GM19099 (cell line): ENCODE data around the gene TMEM106C.

ENCODE experiments used
- POLR2A ChIP-seq: IDR thresholded peaks from 3 replicates; pipeline ENCODE4 v1.6.1; 2011; ENCODE audit warnings: low read depth; ENCODE audit not compliant: insufficient read length; ENCODE audit errors: extremely low read depth

Gene TMEM106C

DNA sequence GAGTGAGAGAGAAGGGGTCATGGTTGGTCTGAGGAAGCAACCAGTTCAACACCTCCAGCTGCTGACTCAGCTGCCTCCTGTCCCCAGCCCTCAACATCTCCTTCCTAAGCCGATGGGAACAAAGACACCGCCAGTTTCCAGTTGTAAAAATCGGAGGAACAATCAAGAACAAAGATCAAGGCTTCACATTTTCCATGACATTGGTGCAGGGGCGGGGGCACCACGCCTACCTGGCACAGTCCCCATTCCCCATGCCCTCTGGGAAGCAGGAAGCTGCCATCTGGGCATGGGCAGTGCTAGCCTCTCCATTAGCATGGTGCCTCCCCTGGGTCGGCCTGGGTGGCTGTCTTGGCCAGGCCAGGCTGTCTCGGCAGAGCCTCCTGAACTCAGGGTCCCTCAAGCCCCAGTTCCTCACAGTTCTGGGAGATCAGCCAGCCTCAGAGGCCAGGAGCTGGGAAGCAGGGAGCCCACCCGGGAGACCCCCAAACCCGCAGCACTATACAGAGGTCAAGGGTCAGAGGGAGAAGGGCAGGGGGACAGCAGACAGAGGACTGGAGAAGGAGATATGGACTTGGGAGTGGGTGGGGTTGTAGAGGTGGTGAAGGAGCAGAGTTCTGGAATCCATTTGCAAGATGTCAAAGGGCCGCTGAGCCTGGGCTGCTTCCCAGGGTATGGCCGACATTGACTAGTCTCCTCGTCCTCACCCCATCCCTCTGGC, 19.6 kb upstream of the TMEM106C start:
- no peak for TF ChIP-seq POLR2A

DNA sequence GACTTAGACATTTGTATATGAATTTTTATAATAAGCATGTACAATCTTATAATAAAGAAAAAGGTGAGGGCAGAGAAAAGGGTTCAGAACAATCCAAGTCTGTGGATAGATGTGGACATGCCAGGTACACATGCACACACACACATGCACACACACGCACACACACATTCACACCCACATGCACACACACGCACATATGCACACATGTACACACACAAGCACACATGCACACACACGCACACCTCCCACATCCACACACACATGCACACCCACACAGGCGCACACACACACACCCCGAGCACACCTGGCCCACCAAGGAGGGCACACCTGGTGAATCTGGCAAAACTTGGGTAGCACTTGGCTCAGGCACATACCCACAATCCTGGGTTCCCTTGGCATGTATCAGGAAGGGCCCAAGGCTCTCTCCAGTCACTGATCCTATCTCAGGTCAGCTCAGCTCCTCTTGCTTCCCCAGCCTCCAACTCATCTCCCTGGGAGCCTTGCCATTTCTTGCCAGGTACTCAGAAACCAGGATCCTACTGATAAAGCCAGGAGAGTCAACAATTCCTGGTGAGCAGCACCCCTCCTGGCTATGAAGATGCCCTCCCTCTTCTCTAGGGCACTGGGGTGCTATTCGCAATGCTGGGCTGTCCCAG, 18.6 kb upstream of the TMEM106C start:
- no peak for TF ChIP-seq POLR2A

DNA sequence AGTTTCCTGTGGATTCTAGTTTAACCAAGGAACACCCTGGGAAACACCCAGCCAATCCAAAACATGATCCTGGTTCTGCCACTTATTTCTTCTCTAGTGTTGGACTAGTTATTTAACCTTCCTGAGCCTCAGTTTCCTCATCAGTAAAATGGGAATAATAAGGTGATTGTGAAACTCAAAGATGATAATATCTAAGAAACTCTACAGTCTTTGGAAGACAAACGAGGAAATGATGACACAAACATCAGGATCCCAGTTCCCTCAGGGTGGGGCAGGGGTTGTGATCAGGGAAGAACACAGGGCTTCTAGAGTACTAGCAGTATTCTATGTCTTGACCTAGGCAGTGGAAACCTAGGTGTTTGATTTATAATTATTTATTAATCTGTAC, 18.1 kb upstream of the TMEM106C start:
- no peak for TF ChIP-seq POLR2A

DNA sequence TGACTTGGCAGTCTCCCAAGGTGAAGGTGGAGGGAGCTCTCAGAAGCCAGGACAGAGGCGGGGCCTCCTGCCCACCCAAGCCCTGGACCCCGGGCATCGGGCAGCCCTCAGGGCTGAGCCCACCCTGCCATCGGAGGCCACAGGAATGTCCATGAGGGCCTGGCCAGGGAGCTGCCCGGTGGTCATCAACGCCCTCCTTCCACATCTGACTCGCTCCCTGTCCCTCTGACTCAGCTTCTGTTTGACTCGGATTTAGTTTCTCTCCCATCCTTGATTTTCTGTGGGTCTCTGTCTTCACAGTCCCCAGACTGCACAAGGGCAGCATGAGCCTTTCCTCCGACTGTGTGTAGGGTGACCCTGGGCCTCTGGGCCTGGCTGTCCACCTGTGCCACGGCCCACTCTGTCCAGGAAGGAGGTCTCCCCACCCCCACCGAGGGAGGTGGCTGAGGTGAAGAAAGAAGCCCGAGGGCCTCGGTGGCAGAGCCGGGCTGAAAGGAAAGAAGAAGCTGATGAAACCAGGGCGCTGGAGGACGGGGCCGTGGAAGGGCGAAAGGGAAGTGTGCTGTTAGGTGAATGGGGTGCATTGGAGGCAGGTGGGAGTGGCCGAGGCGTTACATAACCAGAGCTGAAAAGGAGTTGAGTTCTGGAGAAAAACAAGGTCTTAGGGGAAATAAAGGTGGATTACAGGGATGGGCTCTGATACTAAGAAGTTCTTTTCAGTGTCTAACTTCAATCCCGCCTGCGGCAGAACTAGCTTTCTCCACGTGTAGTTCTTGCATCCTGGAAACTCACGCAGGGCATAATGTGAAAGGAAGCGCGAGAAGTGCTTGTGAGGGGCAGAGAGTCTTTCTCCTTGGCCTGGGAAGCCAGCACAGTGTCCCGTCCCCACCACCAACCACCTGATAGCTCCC, 16.7 kb upstream of the TMEM106C start:
- TF ChIP-seq POLR2A = no peak

DNA sequence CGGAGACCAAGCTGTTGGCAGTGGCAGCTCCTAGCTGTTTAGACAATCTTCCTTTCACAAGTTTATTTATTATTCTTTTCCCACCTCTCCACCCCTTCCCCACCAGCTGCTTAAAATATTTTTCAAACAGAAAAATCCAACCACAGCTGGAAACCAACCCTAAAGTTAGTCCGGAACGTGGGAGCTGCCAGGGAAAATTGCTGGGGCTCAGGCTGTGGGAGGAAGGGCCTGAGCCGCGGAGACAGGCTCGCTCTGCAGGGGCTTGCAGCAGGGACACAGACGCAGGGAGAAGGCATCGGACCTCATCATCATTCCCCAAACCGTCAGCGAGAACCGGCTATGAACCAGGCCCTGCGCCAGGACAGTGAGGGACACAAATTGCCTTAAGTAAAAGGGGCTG, 16.1 kb upstream of the TMEM106C start:
- no peak for TF ChIP-seq POLR2A

DNA sequence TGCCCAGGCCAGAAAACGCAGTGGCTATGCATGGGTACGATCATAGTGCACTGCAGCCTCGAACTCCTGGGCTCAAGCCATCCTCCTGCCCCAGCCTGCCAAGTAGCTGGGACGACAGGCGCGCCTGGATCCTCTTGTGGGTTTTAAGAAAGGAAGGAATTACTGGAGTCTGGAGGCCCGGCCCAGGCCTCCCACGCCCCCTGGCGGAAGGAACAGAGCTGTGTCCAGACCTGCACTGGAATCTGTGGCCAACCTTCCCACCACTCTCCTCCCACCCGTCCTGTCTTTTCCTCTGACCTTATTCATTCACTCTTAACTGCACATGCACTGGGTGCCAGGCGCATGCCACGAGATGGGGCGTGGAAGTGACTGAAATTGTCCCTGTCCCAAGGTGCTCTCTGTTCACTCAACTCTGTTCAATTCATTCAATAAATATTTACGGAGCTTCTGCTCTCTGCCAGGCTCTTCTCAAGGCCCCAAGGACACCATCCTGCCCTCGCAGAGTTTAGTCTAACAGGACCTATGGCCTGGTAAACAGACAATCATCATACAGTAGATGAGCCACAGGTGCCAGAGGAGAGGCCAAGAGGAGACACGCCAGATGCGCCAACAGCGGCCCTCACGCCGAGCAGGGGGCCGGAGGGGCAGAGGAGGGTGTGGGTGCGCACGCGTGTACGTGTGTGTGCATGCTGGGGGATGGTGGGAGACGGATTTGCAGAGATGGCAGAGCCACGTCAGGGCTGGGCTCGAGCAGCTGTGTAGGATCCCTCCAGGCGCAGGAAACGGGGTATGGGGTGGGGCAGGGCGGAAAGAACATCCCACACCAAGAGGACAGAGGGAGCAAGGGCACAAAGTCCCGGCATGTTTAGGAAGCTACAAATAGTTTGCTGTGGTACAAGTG, 13.7 kb upstream of the TMEM106C start:
- no peak for TF ChIP-seq POLR2A

DNA sequence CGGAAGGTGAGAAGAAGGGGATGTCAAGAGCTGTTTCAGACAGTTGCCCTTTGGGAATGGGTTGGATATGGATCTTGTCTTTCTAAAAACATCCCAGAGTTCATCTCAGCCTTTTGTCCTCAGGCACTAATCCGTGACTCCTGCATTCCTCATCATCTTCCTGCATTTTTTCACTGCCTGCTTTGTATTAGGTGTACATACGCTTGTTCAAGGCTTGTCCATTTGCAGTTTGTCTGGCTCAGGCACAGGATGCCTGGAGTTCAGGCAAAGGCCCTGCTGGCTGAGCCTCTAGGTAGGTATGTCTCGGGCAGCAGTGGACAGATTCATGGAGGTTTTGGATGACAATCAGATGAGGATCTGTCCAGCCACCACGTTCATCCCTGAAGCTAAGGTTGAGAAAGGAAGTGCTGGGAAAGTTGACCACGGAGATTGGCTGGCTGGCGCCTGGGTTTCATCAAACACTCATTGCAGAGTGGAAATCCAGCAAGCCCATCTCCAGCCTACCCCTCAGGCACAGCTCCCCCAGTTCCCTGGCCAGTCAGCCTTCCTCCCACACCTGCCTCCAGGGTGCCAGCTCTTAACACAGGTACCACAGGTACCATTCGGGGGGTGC, 12.4 kb upstream of the TMEM106C start:
- TF ChIP-seq POLR2A = no peak

DNA sequence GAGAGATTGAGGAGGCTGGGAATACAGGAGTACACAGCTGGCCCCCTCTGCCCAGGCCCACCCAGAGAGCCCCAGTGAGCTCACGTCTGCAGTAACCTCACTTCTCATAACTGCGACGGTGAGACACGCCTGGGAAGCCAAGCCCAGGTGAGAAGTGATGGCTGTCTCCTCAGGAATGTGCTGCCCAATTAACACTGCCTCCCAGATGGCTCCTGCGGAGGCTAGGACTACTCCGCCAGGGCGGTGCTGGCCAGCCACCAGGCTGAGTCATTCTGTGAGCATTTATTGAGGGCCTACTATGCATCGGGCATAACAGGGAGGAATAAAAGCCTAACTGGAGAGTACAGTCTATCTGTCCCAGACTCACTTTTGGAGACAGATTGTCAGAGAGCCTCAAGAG, 9.3 kb upstream of the TMEM106C start:
- TF ChIP-seq POLR2A = no peak

DNA sequence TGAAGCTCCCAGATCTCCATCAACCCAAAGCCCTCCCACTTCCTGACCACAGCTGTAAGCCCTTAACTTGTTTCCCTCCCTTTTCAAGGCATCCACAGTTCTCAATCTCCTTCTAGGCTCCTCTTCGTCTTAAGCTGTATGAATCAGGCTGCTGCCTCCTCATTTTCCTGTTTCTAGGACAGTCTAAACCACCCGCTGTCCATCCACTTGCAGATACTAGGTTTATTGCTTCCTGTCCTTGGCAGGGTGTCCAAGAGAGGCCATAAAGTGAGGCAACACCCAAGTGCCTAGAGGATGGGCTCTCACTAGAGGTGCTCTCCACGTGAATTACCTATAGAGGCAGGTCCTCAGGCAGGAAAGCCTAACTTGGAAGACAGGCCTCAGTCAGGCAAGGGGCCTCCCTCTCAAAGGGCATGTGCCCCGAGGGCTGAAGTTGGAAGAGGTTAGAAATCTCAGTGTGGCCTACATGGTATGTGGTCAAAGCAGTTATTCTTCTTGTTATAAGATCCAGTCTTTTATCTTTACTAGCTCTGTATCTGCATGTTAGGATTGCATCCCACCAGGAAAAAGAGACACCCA, 8.8 kb upstream of the TMEM106C start:
- no peak for TF ChIP-seq POLR2A

DNA sequence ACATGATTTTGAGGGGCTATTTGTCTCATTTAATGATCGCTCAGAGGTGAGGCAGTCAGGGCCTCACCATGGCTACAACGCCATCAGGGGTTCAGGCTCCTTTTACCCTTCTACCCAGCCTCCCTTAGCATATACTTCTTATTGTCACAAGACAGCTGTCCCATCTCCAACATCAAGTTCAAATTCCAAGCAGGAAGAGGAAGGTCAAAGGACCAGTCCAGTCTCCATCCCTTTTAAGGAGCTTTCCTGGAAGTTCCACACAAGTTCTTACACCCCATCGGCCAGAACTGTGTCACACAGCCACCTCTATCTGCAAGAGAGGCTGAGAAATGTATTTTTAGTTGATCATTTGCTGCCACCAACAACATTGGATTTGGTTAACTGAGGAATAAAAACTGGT, 8.3 kb upstream of the TMEM106C start:
- no peak for TF ChIP-seq POLR2A

DNA sequence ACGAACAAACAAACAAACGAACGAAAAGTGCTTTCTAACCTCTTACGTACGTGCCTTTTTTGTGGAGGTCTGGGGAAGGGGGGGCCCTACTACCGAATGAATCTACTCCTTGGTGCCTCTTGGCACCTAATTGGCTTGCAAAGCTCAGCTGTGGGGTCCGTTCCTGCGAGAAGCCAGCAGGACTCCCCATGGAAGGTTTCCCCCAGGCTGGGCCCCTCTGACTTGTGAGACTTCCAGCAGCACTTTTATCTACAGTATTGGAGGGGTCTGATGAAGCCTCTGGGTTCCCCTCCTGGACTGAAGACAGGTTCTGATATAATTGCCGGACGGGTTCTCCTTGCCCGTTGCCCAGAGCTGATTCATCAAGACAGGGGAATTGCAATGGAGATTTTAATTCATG, 1.2 kb upstream of the TMEM106C start:
- TF ChIP-seq POLR2A = no peak

DNA sequence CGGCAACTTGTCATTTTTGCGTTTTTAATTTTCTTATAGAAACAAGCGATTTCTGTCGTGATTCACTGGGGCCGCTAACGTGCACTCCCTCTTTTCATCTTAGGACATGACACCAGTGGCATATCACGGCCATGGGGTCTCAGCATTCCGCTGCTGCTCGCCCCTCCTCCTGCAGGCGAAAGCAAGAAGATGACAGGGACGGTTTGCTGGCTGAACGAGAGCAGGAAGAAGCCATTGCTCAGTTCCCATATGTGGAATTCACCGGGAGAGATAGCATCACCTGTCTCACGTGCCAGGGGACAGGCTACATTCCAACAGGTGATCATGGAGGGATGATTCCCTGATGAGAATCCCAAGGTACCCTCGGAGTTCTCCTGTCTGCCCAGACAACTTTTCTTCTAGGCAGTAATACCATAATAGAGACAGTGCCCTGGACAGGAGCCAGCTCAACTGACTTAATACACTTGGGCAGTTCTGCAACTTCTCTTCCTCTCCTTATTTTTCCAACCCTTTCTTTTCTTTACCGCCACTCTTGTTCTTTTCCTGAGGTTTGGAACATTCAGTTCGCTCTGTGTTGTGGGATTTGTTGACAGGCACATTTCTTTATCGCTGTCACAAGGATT, 821 bp downstream of the TMEM106C start:
- TF ChIP-seq POLR2A = no peak

DNA sequence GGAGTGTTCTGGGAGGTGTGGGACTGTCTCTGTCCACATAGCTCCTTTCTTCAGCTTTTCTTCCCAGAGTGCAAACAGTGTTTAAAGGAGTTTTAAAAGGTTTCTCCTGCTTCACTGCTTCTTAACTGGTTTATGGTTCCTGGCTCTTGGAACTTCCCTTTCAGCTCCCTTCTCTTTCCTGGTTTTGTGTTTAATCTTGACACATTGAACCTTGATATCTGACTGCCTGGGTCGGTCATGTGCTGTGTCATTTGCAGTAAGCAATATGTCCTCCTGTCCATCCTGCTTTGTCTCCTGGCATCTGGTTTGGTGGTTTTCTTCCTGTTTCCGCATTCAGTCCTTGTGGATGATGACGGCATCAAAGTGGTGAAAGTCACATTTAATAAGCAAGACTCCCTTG, 2.2 kb downstream of the TMEM106C start:
- no peak for TF ChIP-seq POLR2A
